Esophagus muscularis mucosa (tissue), 3 donors: ENCODE measurements around the gene ACTL6B.

Experiments used
- POLR2A ChIP-seq: fragments of 450-650 bp; IDR thresholded peaks from one replicate; pipeline ENCODE4 v1.6.1; 2017; ENCODE audit warnings: antibody characterized with exemption, moderate library complexity, mild to moderate bottlenecking, low read depth
- TF ChIP-seq, protein P1 (sequence below), 3 experiments: fragments of 200-600 bp in 2 of 3; fragments of 450-650 bp in 1 of 3; sonication (generic) in 2 of 3; IDR thresholded peaks; one replicate each; pipeline ENCODE4 v1.5.1; 2017 to 2019; ENCODE audit warnings: antibody characterized with exemption in 3 of 3, mild to moderate bottlenecking in 2 of 3, moderate library complexity in 1 of 3

GRCh38 chr7:100613412-100614175 lies 42.7 kb downstream of the ACTL6B start:
- TF ChIP-seq, protein P1, sequence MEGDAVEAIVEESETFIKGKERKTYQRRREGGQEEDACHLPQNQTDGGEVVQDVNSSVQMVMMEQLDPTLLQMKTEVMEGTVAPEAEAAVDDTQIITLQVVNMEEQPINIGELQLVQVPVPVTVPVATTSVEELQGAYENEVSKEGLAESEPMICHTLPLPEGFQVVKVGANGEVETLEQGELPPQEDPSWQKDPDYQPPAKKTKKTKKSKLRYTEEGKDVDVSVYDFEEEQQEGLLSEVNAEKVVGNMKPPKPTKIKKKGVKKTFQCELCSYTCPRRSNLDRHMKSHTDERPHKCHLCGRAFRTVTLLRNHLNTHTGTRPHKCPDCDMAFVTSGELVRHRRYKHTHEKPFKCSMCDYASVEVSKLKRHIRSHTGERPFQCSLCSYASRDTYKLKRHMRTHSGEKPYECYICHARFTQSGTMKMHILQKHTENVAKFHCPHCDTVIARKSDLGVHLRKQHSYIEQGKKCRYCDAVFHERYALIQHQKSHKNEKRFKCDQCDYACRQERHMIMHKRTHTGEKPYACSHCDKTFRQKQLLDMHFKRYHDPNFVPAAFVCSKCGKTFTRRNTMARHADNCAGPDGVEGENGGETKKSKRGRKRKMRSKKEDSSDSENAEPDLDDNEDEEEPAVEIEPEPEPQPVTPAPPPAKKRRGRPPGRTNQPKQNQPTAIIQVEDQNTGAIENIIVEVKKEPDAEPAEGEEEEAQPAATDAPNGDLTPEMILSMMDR (IDR thresholded peaks at IDR 0.05), result no peak
- TF ChIP-seq POLR2A, result no peak
